Stimulated activated naive CD4-positive, alpha-beta T cell treated with Interleukin-2 at 50 U/mL for 16 hours (primary cell): ENCODE measurements around the gene BLACAT1.

ENCODE experiments used
- DNase-seq: peaks from one replicate; lab custom pipeline; 2025; lab: John Stamatoyannopoulos, UW

BLACAT1 gene

DNA sequence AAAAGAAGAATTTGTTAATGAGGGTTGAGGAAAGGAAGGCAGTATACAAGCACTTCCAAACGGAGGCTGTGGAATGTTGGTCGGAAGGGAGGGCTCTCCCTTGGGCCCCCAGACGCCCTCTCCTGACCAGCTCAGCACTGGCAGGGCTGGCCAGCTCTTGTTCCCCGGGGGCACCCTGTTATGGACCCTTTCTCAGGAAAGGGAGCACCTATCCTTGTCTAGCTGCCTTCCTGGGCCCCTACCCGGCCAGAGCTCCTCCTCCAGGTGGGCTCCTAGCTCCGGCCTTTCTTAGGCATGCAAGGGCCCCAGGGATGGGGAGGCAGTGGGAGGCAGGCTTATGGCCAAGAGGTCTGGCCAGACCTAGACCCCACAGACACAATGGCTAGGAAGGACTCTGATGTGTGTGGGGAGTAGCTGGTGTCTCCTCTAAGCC, 926 bp downstream of the BLACAT1 start:
- DNase-seq = no peak

DNA sequence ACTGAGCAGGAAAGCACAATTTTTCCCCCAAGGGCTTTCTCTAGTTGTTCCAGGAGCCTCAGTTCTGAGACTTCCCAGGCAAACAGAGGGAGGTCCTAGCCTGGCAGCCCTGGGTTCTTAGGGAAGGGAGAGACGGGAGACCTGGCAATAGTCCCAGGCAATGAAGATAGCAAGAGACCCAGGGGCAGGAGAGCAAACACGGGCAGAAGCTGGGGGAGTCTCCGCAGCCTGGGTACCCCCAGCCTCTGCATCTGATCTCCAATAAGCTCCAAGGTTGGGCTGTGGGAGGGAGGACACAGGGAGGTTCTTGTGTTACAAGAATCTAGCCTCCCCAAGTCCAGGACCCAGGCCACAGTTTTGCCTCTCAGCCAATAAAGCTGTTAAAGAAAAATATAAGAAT, 2.4 kb downstream of the BLACAT1 start:
- no peak for DNase-seq

DNA sequence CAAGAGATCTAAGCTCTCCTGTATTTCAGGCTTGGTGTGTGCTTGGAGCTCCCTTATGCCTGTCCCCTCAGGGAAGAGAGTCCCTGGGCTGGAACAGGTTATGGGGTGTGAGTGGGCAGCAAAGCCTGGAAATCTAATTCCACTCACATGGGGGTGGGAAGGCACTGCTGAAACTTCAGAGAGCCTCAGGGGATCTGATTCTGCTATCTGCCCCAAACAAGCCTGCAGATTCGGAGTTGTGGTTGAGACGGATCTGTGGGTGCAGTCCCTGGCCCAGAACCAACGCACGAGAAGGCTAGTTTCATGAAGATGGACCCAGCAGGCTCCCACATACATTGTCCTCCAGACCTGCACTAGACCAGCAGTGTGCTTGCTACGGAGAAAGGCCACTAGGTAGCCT, 2.9 kb downstream of the BLACAT1 start:
- no peak for DNase-seq

DNA sequence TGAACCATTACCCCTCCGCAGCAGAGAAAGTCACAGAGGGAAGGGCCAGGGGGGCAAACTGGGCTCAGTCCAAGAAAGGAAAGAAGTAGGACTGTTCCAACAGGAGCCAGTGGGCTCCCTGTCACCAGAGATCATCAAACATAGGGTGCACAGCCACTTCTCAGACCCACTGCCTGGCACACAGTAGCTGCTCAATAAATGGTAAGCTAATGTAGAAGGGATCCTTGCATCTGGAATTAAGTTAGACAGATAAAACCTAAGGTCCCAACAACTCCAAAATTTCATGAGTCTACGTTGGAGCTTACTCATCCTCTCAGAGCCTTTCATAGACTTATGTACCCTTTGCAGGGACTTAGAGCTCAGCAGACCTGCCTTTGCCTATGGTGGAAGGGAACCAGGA, 3.5 kb downstream of the BLACAT1 start:
- no peak for DNase-seq

DNA sequence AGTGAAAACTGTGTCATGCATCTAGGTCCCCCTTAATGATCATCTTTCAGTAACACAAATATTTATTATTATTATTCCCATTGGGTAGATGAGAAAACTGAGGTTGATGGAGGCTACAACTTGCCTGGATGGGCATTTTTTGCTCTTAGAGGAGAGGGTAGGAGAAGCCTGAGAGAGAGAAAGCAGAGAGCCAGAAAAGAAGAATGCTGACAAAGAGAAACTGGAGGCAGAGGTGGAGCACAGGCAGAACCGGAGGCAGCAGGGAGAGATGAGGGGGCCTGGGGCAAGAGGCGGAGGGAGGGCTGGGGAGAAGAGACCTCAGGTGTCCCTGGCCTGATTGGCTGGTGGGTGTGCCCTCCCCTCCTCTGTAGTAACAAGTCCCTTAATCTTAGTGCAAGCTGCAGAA, 4.1 kb downstream of the BLACAT1 start:
- DNase-seq = no peak

DNA sequence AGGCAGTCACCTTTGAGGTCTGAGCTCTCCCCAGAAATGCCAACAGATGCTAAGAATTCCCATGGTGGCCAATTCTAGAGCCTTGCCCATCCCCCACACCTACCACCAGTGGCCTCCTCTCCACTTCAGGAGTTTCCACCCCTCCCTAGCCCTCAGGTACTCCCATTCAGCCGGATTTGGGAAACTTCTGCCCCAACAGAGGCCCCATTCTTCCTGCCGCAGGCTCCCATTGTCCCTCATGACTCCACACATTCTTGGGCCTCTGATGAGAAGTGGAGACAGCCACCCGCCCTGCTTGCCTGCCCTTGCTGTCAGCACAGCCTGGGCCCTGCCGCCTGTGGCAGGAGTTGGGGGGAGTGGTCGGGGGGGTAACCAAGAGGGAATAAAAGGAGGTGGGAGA, 4.6 kb downstream of the BLACAT1 start:
- no peak for DNase-seq

DNA sequence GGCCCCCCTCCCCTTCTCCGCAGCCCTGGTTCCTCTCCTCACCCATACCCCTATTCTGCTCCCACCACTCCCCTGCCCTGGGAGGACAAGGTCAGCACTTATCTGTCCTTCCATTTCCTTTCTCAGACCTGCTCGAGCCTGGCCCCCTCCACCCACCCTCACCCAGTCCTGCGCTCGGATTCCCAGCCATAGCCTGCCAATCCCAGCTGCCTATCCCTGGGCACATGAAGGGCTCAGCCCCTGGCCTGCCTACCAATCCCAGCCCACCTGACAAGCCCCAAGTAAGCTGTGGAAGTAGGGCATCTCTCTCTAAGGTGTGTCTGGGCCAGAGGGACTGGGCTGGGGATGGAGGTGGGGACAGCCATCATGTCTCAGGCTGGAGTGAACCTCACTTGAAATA, 5.4 kb downstream of the BLACAT1 start:
- no peak for DNase-seq

DNA sequence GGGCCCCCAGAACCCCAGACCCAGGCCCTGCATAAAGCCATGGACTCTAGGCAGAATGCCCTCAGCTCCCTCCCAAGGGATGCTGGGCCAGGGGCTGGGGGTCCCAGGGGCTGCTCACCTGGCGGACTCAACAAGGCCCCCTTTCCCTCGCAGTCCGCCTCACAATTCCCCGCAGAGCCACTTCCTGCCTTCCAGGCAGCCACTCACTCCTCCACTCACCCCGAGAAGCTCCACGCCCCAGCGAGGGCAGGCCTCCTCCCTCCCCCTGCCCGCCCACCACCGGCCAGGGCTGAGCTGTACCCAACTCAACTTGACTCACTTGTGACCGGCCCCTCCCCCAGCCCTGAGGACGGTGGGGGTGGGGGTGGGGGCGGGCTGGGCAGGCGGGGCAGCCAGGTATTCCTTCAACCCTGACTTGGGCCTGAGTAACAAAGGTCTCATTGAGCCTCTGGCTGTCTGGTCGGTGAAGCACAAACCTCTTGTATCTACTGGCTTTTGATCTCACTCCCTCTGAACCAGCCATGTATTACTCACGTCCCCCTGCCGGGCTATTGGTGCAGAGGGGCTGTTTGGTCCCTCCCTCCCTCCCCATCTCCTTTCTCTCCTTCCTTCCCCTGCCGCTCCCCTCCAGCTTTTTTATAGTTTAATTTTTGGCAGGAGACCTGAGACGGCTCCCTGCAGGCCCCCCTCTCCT, 5.9 kb downstream of the BLACAT1 start:
- peak; percentile 38 for DNase-seq

DNA sequence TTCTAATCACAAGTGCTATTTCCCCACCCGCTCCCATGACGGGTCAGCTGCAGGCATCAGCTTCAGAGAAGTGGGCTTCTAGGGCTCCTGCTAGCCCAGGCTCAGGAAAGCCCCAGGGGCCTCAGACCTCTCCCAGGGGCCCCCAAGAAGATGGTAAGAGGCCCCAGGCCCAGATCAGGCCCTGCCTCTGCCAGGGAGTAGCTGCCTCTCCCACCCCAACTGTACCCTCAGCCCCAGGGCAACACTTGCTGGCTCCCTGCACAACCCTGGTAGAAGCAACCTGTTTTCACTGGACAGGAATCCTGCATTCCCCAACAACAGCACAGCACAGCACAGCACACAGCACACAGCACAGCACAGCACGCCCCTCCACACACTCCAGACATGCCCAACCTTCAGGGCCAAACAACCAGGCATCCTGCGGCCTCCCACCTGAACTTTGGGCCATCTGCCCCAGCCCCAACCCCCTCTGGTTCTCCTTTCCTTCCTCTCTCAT, 6.5 kb downstream of the BLACAT1 start:
- no peak for DNase-seq

DNA sequence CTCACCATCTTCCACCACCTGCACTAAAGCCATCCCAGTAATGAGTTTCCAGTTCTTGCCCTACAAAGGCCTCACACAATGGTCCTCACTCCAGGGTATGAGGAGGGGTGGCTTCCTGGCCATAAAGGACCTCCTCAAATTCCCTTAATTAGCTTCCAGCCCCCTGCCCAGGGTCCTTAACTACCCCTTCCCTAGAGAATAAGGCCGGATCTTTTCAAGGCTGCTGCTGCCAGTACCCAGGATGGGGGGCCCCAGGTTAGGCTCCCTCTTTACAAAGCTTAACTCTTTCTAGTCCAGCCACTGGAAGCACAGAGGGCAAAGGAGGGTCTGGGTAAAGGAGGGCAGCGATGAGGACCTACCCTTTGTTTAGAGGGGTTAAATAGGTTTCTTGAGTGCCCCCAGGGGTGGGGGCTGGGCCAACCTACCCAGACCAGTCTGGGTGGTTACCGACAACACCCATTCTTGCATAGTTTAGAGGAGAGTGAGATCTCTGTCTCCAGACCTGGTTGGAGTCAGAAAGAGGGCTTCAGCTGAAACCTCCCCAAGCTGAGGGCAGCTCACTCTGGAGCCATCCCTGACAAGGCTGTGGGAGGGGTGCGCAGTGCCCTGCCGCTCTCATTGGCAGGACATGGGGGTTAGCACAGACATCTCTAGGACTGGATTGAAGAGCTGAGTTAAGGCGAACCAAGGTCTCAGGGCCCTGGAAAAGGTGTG, 7.1 kb downstream of the BLACAT1 start:
- no peak for DNase-seq

DNA sequence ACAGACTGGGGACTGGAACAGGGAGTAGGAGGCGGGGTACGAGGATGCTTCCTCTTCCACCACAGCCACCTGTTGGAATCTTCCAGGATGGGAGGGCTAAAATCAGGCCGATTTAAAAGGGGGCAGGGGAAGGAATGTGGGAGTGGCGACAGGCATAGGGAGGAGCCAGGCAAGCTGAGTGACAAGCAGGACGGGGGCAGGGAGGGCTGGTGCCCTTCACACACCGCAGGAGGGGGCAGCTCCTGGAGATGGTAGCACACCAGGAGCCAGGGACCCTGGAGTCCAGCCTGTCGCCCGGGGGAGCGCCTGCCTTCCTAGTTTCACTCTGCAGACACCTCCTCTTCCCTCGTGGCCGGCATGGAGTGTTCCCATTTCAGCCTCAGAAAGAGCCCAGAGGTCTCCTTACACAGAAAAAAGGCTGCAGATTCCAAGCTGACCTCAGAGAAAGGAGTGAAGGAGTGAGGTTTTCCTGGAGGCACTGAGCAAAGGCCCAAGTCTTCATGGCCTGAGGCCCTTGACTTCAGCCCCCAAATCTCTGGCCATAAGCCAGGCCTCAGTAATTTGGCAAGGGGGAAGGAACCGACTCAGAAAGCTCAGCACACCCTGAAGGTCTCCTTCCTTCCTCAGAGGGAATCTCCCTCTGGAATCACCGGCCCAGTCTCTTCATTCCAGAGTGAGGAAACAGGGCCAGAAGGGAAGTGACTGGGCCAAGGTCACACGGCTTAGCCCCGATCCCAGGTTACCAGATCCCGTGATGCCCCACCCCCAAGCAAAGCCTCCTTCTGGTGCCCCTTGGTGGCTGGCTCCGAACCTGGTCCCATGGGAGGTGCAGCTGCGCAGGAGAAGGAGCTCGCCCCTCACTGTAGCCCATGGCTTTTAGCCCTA, 8.1 kb downstream of the BLACAT1 start:
- no peak for DNase-seq

DNA sequence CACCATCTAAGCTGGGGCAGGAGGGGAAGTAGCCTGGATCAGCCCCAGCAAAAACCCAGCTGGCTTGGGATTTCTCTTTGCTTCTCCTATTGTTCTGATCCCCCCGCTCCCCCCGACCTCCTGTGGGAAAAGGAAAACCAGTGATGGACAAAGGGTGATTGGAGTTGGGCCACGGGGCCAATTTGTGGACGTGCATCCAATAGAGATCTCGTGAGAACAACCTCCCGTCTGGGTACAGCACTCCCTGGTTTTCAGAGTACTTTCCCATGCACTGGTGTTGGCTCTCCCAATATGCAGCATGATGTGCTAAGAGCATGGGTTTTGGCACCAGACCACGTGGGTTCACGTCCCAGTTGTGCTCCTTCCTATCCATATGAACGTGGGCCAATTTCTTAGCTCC, 9.0 kb downstream of the BLACAT1 start:
- DNase-seq = no peak

DNA sequence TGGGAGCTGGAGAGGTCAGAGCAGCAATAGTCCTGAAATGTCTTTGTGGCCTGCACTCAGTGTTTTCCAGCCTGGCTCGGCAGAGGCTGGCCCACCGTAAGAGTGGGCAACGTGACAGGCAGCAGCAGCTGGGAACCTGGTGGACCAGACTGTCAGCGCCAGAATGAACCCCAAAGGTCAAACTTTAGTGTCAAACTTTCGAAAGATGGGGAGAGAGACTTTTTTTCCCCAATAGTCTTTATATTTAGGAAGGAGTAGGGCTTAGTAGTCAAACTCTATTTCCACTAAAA, 10.3 kb downstream of the BLACAT1 start:
- DNase-seq = no peak

DNA sequence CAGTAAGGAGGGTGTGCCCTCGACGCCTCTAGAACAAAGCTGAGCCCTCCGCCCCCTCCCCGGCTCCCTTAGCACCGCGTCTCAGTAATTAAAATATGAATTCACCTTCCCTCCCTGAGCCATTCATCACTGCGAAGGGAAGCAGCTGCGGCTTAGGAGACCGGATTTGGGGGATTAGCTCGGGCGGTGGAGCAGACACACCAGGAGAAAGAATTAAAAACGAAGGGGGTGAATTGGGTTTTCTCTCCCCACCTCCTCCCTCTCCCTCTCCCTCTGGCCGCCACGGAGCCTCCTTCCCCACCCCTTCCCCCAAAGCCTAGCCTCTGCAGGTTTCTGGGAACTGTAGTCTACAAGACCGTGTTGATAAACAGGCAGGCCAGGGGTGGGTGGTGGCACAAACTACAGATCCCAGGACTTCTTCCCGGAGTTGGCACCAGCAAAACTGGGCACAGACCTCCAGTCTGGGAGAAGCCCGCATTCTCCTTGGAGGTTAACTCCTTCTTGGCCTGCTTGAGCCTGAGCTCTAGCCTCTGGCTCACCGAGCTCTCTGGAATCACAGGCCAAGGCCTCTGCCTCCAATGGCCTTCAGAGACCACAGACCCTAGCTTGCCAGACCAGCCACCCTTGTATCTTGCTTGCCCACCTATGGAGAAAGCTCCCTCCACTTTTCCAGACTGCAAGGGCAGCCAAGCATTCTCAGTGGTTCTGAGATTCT, 10.8 kb downstream of the BLACAT1 start:
- DNase-seq = no peak

DNA sequence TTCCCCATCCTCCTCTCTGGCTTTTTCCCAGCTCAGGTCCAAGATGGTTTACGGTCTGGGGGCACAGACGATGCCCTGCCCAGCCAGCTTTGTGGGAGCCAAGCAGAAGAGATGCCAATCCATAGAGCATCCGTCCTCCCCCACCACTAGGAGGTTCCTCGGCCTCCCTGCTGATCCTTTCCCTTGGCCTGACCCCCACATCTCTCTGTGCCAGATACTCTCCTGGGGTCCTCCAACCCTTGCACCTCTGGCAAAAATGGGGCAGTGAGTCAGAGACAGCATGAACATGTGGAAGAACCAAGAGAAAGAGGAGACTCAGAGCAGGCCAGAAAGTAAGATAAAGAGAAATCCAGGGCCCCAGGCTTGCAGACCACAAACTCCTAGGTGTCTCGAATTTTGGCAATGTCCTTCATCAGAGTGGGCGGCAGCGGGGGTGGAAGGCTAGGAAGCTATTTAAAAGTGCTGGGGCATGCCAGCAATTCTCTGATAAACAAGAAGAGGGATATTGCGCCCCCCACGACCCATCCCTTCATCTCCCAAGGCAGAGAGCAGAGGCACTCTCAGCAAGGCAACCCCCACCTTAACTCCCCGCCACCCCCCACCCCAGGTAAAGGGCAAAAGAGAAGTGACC, 11.4 kb downstream of the BLACAT1 start:
- DNase-seq = no peak

DNA sequence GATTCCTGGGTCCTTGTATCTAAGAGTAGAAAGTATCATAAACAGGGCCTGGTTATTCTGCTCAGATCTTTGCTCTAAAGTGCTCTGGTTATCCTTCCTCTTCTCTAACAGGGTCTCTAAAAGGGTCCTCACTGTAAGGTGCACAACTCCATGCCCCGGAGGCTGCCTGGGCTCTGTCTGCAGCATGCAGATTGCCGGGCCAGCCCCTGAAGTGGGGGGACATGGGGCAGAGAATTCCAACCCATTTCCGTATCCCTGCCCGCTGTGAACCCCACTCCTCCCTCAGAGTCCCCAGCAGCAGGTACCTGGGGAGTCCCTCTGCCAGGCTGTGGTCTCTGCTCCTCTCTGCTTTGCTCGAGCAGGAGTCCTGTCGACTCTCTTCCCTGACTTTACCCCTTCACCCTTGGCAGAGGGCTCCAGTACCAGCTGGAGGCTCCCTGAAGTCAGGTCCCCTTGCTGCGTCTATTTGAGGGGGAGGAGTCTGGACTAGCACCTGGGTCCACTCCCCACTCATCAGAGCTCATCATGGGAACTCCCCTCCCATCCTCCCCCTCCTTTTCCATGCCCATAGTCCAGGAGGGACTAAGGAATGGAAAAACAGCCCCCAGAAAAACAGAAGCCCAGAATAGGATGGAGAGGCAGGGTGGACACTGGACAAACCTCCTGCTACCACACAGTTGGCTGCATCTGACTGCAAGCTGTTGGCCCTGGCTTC, 12.1 kb downstream of the BLACAT1 start:
- no peak for DNase-seq

DNA sequence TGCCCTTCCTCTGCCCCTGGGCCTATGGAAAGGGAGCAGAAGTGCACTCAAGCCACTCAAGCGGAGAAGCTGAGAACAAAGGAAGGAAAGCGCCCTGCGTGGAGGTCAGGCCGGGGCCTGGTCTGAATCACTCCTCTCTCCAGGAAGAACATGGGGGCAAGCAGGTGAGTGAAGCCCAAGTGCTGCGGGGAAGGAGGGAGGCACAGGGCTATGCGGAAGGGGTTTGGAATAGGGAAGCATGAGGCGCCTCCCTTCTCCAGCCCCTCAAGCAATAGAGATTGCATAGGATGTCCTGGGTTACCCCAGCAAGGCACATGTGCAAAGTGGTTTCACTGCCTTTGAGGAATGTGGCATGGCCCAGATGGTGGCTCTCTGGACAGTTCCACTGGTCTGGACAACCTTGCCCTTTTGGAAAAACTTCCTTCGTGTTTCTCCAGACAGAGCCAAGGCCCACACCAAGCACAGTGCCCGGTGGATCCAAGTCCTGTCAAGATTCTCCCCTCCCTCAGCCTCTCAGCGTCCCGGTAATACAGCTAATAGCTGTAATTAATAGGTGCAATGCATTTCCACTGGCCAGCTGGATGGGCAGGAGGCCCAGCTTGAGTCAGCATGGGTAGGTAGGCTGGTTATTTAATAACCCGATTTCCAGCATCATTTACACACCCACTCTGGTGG, 13.7 kb downstream of the BLACAT1 start:
- DNase-seq = no peak

DNA sequence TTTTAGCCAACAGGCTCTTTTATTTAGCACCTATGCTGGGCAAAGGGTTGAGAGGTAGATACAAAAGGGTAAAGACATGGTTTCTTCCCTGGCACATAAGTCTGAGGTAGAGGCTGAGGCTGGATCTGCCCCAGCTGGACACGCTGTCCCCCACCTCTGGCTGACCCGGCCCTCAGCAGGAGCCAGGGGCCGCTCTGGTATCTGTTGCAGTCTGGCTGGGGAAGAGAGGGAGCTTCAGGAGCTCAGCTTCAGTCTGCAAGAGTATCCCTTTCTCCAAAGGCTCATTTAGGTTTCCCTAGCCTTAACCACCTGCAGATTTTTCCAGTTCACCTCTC, 14.2 kb downstream of the BLACAT1 start:
- DNase-seq = no peak

DNA sequence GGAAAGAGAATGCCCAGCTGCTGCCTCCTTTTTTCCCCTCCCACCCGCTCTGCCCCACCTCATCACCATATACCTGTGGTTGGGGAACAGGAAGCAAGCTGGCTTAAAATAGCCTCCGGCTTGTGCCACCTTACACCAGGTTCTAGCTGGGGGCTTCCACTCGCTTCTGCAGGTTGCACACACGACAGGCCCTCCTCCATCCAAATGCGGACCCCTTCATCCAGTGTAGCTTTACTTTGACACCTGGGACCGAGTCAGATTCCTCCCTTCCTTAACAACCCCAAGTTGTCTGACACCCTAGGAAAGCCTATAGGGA, 14.6 kb downstream of the BLACAT1 start:
- no peak for DNase-seq

DNA sequence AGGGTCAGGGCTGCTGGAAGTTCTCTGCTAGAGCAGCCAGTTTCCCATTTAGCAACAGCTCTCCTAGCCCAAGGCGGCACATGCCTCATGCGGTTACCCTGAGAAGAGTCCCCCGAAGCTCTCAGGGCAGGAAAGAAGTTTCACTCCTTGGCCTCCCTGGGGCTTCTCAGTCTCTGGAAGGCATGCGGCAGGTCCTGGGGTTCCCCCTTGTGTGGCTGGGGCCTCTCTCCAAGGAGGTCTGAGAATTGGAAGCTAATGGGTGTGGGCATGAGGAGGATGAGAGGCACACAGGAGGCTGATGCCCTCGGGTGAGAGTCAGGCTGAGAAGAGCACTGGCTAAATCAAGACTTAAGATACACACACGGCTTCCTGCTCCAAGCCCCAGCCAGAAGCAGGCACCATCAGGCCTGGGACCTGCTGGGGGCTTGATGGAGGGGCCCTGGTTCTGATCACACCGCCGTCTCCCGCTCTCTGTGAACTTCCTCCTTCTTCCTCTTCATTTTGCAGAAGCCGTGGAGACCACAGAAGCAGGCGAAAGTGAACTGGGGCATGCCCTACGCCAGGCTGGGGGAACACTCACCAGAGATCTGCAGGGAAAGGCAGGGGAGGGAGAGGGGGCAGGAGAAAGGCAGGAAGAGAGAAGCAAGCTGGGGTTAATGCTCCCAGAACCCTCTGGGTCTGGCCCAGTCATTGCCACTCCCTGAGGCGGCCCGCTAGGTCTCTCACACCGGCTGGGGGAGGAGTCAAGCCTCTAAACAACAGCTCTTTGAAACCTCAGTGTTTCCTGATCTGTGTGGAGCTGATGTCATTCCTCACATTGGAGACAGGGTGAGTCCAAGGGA, 15.1 kb downstream of the BLACAT1 start:
- peak; percentile 62 for DNase-seq
